ENCODE results near the gene VPS50.
"Not testable (repeated sequence)": the region's sequence is repeated elsewhere in the genome, so short reads cannot be mapped to it uniquely, and the experiment has no call there.

Gene VPS50

GRCh38 chr7:93238748-93239147 lies 6.6 kb downstream of the VPS50 start:
- no peak for DNase-seq

GRCh38 chr7:93239824-93240223 lies 7.7 kb downstream of the VPS50 start:
- DNase-seq = no peak

- no peak for DNase-seq
Measured at GRCh38 chr7:93242106-93242505, 9.9 kb downstream of the VPS50 start.

- peak; percentile 41 to 60 for DNase-seq
Measured at GRCh38 chr7:93245525-93246432, 13.6 kb downstream of the VPS50 start.

GRCh38 chr7:93249491-93250148 lies 17.5 kb downstream of the VPS50 start:
- no peak for DNase-seq

GRCh38 chr7:93258661-93259060 lies 26.5 kb downstream of the VPS50 start:
- DNase-seq = no peak

- DNase-seq = no peak
Measured at GRCh38 chr7:93262535-93262934, 30.4 kb downstream of the VPS50 start.

- DNase-seq = no peak
Measured at GRCh38 chr7:93265220-93265619, 33.1 kb downstream of the VPS50 start.

- no peak for DNase-seq
Measured at GRCh38 chr7:93279541-93279940, 47.4 kb downstream of the VPS50 start.

- no peak for DNase-seq
Measured at GRCh38 chr7:93284908-93285307, 52.7 kb downstream of the VPS50 start.

GRCh38 chr7:93293229-93293628 lies 61.1 kb downstream of the VPS50 start:
- DNase-seq = no peak

GRCh38 chr7:93298206-93298605 lies 66.0 kb downstream of the VPS50 start:
- DNase-seq = no peak

GRCh38 chr7:93298671-93299070 lies 66.5 kb downstream of the VPS50 start:
- DNase-seq = no peak

- no peak for DNase-seq
Measured at GRCh38 chr7:93301736-93302135, 69.6 kb downstream of the VPS50 start.

- no peak for DNase-seq
Measured at GRCh38 chr7:93307131-93307660, 75.0 kb downstream of the VPS50 start.

- DNase-seq = no peak
Measured at GRCh38 chr7:93307943-93308342, 75.8 kb downstream of the VPS50 start.

GRCh38 chr7:93310346-93310745 lies 78.2 kb downstream of the VPS50 start:
- DNase-seq = no peak

- DNase-seq = no peak
Measured at GRCh38 chr7:93314449-93314848, 82.3 kb downstream of the VPS50 start.

GRCh38 chr7:93315896-93316295 lies 83.7 kb downstream of the VPS50 start:
- DNase-seq = no peak

- DNase-seq = no peak
Measured at GRCh38 chr7:93316730-93317129, 84.6 kb downstream of the VPS50 start.

GRCh38 chr7:93320887-93321286 lies 88.7 kb downstream of the VPS50 start:
- DNase-seq = no peak

- DNase-seq = not testable (repeated sequence)
Measured at GRCh38 chr7:93326291-93326690, 94.1 kb downstream of the VPS50 start.

- DNase-seq = no peak
Measured at GRCh38 chr7:93327006-93327633, 95.0 kb downstream of the VPS50 start.

- no peak for DNase-seq
Measured at GRCh38 chr7:93331706-93332105, 99.5 kb downstream of the VPS50 start.

Data from NCI-H526 (cell line).